Measurements from ENCODE around the gene LYRM4.

Gene LYRM4

DNA sequence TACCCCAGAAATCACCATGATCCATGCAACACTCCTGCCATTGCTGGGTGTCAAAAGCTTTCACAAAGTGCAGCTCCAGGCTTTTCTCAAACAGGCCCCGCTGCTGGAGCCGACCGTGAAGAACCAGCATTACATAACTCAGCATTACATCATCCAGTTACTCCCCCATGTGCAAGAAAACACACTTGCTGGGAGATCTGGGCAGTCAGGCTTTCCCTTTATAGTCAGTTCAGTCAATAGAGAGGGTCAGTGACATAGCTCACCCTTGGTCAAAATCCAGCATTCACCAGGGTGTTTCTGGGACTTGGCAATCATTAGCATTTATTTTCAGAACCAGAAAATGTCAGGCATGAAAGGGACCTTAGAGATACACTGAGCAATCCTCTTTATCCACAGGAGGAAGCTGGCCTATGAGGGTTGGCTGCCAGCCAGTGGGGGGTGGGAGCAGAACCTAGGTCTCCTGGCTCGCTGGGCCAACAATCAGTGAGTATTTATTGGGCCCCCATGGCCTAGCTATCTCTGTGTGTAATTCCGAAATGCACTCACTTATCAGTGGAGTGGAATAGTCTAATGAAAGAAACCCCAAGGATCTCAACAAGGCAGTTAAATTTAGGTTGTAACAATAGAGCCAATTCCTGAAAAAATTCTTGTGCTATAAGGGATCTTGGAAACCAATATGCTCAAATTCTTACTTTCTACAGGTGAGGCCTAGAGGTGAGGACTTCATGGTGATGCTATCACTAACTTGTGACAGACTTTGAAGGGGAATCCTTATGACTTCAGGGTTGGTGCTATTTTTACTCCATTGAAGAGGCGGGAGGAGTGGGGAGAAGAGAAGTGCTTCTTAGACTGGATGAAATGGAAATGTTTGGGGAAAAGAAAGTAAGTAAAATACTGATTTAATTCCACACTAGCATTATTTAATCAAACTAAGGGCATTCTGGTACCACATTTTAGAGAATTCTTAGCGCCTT is 54.6 kb downstream of the LYRM4 start:
- DNase-seq (ENCODE audit: low read depth in 2 of 2): no peak

DNA sequence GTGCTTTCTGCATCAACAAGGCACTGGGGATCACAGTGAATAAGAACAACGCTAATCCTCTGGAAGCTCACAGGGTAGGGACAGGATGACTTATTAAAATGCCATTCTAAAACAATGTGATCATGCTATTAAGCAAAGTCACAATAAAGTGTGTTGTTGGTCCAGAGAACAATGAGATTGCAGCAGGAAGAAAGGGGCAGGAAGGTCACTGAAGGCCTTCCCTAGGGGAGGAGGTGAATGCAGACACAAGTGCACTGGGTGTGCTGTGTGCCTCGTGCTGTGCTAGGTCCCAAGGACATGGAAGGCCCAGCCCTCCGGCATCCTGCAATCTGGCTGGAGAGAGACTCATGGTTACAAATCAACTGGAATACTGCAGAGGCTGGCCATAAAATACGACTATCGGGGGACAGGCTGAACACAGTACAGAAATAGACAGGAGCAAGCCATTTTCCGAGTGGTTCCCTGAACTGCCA is 55.7 kb downstream of the LYRM4 start:
- no peak for DNase-seq (ENCODE audit: low read depth in 2 of 2)

GRCh38 chr6:5204376-5204775 is 56.4 kb downstream of the LYRM4 start:
- no peak for DNase-seq (ENCODE audit: low read depth in 2 of 2)

DNA sequence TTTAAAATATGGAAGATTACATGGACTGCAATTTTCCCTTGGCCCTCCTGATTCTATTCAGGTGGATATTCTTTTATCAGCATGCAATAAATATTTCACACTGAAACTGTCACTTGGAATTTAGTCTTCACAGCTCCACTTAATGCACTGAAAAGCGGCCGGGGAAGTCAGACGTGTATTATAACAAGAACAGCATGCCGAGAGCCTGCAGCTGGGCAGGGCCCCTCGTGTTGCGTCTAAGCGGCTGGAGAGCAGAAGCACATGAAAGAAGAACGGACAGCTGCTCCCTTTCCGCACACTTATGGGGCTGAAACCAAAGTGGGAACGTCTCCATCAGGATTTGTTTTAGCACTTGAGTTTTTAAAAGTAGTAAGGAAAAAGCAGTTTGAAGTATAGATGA is 57.2 kb downstream of the LYRM4 start:
- no peak for DNase-seq (ENCODE audit: low read depth in 2 of 2)

DNA sequence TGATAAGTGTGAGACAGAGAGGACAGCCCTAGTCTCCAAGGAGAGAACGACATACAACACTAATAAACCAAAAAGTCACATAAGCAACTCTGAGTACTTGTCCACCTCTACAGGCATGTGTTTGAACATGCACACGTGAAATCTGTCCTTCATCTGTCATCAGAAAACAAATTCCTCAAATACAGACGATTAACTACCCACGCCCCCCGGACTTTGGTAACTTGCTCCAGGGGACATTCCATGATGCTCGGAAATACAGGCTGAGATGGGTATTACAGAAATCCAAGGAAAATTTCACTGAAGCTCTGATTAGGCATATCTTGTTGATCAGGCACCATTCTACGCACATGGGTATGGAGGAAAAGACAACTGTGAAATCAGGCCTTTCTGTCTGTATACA is 57.8 kb downstream of the LYRM4 start:
- DNase-seq (ENCODE audit: low read depth in 2 of 2): no peak

DNA sequence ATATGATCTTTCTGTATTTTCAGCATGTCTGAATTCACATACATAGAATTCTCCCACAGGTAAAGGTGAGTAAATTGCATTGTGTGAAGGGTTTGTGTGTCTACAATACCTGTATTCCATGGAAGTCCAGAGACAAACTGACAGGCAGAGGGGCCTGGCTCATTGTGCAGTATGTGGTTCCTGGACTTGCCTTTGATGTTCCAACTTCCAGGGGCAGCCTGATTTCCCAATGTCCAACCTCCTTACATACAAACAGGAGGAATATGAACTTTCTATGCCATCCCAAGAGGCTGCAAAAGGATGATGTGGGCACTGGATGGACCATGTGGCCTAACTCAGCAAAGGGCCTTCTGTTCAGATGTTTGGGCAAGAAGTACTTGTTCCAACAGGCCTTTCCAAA is 58.5 kb downstream of the LYRM4 start:
- no peak for DNase-seq (ENCODE audit: low read depth in 2 of 2)

DNA sequence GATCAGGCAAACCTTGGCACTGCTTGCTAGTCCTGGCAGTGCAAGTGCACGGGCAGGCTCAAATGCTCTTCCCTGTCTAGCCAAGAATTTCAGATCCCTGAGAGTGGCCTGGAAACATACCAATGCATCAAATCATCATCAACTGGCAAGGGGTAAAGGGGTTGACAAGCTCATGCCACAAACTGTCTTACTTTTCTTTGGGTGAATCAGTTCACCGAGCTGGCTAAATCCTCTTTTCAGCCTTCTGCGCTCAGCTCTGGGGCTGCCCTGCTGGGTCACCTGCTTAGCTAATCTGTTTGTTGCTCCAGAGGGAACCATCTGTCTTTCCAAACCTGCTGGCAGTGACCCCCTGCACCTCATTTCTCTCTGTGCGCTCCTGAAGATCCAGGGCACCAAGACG is 59.5 kb downstream of the LYRM4 start:
- no peak for DNase-seq (ENCODE audit: low read depth in 2 of 2)

GRCh38 chr6:5199702-5200101 is 61.0 kb downstream of the LYRM4 start:
- DNase-seq (ENCODE audit: low read depth in 2 of 2): no peak

DNA sequence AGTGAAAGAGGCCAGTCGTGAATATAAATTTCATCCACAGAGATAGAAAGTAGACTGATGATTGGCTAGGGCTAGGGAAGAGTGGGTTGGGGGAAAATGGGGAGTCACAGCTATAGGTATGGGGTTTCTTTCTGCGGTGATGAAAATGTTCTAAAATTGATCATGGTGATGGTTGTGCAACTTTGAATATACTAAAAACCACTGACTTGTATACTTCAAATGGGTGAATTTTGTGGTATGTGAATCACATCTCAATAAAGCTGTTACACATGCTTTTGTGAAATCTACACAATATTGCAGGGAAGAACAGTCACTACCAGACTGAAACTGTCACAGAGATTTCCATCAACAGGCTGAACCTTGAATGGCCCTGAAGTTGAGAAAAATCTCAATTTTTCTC is 61.5 kb downstream of the LYRM4 start:
- DNase-seq (ENCODE audit: low read depth in 2 of 2): no peak

- no peak for DNase-seq (ENCODE audit: low read depth in 2 of 2)
These were observed 63.7 kb downstream of the LYRM4 start for GRCh38 chr6:5197084-5197483.

DNA sequence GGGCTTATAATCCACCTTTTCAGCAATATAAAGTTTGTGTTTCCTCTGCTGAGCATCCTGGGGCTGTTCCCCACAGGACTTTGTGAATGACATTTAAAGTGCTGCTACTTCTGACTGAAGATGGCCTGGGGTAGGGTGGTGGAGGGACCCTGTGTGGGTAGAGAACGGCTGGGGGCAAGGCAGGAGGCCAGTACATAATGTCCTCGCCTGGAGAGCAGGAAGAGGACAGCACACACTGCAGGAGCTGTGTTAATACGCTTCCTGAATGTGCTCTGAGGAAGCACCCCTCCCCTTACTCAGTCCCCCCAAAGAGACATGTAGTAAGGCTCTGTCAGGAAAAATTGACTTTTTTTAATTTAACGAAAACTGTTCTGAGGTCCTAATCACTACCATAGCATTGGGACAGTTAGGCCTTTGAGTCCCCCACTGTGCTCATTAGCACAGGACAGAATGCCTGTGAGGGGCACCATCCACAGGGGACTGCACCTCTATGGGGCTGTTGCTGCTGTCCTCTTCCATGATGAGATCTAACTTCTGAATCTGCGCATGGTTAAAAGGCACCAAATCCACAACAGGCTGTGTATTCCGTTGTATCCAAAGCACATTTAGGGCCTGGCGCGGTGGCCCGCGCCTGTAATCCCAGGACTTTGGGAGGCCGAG is 68.5 kb downstream of the LYRM4 start:
- DNase-seq (ENCODE audit: low read depth in 2 of 2): no peak

DNA sequence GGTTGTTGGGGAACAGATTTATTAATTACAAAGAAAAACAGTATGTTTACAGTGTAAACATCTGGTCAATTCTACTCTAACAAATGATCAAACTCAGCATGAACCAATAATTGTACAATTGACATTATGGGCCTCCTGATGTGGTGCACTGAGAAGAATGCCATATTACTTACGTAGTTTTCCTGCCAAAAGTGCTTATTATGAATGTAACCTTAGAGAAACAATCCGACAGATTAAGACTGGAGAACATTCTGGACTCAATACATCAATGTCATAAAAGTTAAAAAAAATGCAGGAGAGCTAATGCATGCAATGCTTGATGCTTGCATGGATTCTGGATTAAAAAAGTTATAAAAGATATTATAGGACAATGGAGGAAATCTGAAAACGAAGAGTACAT is 69.0 kb downstream of the LYRM4 start:
- no peak for DNase-seq (ENCODE audit: low read depth in 2 of 2)

DNA sequence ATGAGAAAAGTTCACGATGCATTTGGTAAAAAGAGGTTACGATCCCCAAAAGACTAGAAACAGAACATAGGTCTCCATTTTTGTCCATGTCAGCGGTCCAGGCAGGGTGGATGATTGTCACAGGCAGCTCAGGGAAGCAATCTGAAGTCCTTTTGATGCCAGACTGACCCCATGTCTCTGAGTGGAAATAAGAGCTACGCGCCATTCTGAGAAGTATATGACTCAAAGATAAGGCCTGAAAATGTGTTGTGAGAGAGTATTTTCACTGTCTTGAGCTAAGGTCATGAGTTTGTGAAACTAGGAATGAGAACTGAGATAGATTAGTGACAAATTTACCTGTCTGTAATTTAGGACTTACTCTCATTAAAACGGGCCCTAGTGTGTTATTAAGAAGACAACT is 69.5 kb downstream of the LYRM4 start:
- no peak for DNase-seq (ENCODE audit: low read depth in 2 of 2)

DNA sequence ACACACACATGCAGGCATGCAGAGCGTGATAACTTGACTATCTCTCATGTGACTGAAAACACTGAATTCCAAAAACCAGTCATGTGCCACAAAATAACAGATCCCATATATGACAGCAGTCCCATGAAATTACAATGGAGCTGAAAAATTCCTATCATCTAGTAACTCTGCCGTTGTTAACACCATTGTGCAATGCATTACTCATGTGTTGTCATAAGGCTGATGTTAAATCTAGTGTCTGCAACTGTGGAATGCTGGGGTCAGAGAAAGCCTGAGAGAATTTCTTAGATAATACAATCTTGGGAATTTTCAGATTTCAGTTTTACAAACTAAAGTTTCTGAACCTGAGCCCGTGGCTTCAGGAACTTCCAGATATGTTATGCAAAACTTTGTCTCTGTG is 70.2 kb downstream of the LYRM4 start:
- DNase-seq (ENCODE audit: low read depth in 2 of 2): no peak

DNA sequence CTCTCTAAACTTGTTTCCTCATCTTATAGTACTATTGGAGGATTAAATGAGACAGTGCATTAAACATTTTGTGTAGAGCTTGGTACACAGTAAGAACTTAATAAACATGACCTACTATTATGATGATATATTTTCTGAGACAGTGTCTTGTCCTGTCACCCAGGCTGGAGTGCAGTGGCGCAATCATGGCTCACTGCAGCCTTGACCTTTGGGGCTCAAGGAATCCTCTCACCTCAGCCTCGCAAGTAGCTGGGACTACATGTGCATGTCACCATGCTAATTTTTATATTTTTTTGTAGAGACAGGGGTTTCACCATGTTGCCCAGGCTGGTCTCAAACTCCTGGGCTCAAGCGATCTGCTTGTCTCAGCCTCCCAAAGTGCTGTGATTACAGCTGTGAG is 72.1 kb downstream of the LYRM4 start:
- DNase-seq (ENCODE audit: low read depth in 2 of 2): no peak

DNA sequence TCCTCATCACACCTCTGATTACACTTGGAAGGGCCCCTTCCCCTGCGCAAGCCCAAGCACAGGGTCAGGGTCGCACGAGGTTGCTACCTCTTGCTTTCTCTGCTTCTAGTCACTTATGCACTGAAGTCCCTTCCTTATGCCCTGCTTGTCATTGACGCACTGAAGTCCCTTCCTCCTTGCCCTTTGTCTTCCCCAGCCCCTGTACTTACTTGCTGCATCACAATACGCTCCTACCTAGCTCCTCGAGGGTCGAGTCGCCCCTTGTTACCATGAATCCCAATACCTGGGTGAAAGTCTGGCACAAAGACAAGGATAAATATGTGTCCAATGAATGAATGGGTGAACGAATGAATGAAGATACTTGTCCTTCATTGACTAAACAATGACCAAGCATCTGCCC is 75.9 kb downstream of the LYRM4 start:
- no peak for DNase-seq (ENCODE audit: low read depth in 2 of 2)

DNA sequence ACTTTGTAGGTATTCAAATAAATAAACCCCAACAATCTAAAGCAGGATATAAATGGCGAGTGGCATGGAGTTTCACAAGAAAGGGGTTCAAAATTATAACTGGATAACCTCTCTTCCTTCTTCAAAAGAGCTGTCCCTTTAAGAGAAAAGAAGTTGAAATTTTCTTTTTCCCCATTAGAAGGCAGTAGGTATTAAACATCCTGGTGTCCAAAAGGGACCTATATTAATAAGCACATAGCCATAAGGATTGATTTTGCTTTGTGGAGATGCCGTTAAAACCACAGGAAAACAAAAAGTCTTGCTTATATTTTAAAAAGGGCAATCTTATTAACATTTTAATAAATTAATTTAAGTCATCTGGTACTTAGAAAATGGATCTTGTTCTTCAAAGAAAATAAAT is 76.5 kb downstream of the LYRM4 start:
- DNase-seq (ENCODE audit: low read depth in 2 of 2): no peak

GRCh38 chr6:5181510-5182317 is 79.0 kb downstream of the LYRM4 start:
- DNase-seq (ENCODE audit: low read depth in 2 of 2): no peak

DNA sequence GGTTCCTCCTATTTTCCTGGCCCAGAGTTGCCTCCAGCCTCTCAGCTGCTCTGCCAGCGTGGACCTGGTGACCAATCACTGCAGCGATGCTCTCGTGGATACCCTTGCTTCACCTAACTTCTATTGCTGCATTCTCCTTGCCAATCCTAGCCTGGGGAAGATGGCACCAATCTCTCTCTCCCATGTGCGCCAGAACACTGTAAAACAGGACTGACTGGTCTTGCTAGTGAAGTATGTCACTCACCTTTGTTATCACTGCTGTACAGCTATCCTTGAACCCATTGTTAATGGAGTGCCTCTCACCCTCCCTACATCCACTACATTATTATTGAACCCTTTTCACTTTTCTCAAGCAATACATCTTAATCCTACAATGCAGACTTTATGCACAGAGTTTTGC is 80.1 kb downstream of the LYRM4 start:
- DNase-seq (ENCODE audit: low read depth in 2 of 2): no peak

- no peak for DNase-seq (ENCODE audit: low read depth in 2 of 2)
These were observed 80.8 kb downstream of the LYRM4 start for GRCh38 chr6:5179917-5180316.

- no peak for DNase-seq (ENCODE audit: low read depth in 2 of 2)
These were observed 81.9 kb downstream of the LYRM4 start for GRCh38 chr6:5178806-5179205.

DNA sequence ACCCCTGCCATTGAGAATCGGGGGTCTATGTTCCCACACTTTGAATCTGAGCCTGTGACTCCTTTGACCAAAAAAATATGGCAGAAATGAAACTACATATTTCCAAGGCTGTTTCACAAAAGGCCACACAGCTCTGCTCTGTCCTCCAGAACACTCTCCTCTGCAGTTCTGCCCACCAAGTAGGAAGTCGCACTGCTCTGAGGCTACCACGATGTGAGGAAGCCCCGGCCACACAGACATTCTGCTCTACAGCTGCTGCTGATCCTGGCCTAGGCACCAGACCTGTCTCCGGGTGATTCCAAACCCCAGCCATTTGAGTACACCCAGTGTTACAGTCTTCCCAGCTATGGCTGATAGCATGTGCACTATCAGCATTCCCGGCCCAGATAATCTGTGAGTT is 85.1 kb downstream of the LYRM4 start:
- DNase-seq (ENCODE audit: low read depth in 2 of 2): no peak

Measured in stimulated activated CD8-positive, alpha-beta memory T cell treated with anti-CD3 and anti-CD28 coated beads, Interleukin-7, amount 100 ng/mL, for 4 hours (primary cell).